NCI-H2029 treated with DMSO at 0.1 percent for 48 hours (cell line): ENCODE measurements around the gene CCNY.
A peak's percentile ranks its signal among the peaks of the same experiment; 100 is the strongest.

Experiments used
- DNase-seq: peaks from one replicate; lab custom pipeline; 2025; lab: John Stamatoyannopoulos, UW

Gene CCNY

DNA sequence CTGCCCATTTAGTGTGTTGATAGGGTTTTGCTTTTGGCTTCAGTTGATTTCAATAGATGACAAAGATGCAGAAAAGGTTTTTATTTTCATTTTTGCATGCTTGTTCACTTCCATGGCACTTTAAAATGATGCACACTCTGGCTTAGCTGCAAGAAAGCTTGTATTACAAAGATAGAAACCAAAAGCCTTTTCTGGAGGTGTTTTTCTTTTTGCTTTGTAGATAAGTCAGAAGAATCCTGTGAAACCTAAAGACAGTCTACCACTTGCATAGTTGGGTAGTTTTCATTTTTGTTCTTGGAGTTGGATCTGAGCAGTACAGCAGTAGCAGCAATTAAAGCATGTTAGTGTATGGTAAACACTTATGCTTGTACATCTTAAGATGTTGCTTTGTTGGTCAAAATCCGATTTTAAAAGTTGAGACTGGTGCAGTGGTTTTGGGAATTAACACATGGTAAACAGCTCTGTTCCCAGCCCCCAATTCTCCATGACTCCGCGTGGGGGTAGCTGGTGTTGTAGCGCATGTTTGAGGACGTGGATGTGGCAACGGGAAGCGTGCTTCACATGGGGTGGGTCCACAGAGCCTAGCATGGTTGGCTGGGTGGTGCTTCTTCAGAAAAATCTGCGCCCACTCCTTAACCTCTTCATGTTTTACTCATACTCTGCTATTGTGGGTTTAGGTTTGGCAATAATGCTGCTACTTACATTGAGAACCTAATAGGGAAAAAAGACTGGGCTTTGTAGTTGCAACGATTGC is 19.8 kb downstream of the CCNY start:
- no peak for DNase-seq

DNA sequence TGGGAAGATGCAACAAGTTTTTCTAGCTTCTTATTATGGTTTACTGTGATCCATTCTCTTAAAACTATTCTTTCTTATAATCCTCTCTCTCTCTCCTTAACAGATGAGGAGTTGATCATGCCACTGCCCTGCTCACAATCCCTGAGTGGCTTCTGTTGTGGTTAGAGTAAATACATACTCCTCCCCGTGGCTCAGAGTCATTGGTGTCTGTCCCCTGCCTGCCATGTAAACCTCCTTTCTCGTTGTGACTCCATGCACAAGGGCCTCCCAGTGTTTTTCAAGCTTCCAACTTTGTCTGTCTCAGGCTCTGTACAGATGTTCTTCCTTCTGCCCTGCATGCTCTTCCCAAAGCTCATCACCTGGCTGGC is 20.4 kb downstream of the CCNY start:
- DNase-seq: no peak

DNA sequence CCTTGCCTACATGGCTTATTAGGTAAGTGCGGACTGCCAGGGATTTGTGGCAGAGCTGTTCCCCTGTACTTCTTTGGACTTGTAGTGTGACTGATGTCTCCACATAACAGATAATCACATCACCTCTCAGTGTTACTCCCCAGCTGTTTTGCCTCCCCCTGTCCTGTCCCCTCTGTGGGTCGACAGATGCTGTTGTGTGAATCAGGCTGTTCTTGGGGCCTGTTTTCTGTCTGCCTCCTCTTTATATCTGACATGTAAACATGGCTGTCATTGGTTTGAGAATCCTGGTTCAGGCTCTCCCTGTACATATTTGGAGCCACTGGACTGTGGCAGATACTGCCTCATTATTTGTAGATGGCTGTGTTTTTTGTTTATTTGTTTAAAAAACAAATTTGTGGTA is 22.7 kb downstream of the CCNY start:
- DNase-seq: no peak

DNA sequence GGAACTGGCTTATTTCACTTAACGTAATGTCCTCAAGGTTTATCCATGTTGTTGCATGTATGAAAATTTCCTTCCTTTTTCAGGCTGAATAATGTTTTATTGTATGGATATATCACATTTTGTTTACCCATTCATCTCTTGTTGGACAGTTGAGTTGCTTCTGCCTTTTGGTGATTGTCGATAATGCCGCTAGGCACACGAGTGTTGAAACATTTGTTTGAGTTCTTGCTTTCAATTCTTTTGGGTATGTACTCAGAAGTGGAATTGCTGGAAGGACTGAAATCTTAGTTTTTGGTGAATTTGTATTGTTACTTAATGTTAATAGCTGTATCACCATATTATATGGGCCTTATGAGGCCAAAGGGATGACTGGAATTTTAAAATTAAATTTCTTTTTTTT is 23.6 kb downstream of the CCNY start:
- no peak for DNase-seq

DNA sequence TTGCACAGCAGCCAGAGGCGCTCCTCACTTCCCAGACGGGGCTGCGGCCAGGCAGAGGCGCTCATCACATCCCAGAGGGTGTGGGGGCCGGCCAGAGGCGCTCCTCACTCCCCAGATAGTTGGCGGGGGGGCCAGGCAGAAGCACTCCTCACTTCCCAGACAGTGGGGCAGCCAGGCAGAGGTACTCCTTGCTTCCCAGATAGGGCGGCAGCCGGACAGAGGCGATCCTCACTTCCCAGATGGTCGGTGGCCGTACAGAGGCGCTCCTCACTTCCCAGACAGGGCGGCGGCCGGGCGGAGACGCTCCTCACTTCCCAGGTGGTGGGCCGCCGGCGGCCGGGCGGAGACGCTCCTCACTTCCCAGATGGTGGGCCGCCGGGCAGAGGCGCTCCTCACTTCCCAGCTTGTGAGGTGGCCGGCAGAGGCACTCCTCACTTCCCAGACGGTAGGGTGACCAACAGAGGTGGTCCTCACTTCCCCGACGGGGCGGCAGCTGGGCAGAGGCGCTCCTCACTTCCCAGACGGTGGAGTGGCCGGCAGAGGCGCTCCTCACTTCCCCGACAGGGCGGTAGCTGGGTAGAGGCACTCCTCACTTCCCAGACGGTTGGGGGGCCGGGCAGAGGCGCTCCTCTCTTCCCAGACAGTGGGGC is 26.5 kb downstream of the CCNY start:
- no peak for DNase-seq

DNA sequence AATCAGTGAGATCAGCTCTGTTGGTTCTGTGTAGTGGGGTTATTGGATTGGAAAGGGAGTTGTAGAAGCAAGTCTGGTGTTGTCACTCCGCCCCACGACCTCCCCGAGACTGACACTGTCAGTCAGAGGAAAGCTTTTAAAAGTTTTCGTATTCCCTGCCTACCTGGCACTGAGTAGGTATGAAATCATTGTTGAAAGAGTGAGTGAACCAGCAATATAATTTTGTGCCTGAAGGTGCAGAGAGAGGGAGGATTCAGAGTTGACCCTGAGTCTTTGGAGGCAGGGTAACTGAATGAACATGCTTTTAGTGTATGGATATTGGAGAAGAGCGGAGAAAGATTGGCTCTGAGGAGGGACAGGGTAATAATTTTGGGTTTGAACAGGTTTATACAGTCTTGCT is 27.3 kb downstream of the CCNY start:
- DNase-seq: no peak

DNA sequence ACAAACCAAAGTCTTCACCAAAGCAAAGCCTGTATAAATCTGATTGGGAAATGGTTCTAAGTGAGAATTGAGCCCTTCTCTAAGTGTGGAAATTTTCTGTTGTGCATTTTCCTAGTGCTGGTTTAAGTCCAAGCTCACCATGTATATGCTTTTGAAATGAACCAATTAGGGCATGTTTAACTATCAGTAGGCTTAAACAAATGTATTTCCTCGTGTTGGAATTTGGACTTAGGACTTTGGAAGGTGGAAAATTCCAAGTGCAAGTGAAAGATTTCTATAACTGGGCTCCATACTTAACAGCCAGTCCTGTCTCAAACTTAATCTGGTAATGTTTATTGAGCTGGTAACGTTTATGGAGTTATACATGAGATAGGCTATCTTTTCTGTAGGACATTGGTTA is 28.5 kb downstream of the CCNY start:
- DNase-seq: no peak

DNA sequence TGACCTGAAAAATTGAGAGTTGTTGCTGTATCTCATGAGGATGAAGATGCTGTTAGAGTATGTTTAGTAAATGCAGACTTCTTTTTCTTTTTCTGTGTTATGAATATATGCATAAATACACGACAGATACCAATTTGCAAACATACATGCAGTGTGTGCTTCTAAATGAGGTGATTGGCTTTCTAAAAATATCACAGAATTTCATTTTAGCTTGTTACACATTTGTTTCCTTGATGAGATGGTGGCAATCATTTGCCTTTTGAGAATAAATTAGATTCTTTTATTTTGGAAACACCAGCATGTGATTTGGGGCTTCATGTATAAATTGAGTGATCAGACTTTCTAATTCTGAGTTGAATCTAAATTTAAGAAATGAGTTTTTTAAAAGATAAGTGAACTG is 29.7 kb downstream of the CCNY start:
- DNase-seq: no peak

DNA sequence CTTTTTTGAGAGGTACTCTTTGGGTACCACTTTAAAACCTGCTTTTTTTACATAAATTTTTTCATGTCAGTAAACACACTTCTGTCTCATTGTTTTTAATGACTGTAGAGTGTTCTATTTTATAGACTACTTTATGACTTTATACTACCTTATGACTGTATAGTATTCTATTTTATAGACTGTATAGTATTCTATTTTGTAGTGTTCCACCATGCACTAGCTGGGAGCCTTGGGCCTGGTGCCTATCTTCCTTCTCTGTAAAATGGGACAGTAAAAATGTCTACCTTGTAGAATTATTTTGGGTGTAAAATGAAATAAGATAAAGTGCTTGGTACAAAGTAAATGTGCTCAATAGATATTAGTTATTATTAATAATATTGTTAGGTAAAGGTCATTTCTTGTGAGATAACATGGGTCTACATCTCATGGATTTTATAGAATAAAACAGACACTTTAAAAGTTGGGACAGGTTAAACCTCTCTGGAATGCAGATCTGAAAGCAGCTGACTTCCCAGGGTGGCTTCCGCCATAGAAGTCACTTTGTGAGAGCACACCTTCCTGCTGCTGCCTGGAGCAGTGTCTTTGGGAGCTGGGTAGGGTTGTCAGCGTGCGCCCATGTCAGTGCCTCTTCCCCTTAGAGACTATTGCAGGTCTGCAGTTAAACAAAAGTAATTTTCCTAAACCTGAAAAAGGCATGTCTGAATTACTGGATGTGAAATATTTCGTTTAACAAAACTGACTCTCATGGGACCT is 31.0 kb downstream of the CCNY start:
- DNase-seq: no peak

DNA sequence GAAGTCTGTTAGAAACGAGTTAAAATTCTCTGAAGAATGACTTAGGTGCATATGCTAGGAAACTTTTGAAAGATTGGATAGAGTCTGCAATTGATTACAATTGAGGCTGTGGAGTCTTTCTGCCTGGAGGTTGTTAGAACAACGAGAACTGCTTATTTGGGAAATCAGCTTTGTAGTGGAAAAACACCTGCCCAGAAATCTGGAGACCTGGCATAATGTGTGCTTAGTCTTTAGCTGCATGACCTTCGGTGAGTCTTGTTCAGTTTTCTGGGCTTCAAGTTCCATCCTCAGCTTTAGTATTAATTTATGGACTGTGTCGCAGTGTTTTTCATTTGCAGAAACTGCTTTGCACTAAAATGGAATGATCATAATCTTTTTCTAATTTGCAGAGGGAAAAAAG is 31.7 kb downstream of the CCNY start:
- DNase-seq: no peak

DNA sequence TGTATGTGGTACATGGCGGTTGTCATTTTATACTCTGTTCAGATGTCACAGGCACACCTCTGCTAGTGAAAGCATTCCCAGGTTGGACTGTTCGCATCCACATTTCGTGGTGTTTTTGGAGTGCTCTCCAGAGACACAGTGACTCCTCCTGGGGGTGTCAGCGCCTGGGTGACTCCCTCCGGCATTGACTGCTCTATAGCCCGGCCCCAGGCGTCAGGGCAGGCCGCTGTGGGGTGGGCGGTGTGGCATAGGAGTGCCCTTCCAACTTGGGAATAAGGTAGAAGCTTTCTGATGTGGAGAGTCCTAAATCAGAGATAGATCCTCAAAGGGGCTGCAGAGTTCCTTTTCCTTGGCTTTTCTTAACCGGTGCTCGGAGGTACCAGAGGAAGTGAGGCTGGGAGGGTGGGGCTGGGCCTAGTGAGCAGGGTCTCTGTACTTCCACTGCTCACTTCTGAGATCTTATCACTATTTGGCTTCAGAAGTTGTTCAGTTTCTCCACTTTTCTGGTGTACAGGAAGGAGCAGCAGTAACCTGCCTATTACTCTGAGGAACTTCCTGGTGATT is 32.3 kb downstream of the CCNY start:
- DNase-seq: no peak

DNA sequence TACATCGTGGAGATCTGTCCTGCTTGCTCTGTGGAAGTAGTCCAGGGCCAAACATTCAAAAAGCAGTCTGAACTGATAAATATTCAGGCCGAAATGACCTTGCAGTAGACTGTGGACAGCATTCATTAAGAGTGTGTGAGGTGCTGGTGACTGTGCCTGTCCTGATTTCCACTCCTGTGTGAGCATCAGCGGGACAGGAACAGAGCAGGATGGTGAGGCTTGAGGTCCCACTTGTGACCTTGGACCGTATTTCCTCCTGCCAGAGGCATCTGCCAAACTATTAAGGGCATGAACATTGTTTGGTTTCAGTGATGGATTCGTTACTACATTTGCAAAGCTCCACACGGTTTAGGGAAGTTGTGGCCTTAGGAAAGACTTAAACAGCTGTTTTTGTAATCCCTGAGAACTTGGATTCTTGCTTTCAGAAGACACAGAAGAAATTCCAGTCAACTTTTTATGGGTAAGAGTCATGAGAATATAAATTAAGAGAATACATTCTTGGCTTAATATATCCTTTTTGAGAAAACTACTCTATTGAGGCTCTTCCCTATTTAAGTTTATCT is 32.8 kb downstream of the CCNY start:
- DNase-seq: no peak

DNA sequence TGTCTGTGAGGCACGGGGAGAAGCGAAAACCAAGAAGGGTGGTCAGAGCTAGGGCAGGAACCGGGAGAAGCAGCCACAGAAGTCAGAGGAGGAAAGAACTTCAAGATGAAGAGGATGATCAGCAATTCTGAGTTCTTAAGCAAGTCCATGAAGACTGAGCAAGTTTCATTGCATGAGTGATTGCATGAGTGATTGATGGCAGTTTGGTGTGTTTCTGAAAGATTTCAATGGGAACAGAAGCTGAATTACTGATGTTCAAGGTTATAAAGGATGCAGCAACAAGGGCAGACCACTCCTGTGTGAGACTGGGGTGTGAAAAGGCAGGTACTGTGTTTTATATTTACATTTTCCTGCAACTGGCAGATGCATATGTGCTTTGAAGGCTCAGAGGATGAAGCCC is 35.4 kb downstream of the CCNY start:
- DNase-seq: no peak

DNA sequence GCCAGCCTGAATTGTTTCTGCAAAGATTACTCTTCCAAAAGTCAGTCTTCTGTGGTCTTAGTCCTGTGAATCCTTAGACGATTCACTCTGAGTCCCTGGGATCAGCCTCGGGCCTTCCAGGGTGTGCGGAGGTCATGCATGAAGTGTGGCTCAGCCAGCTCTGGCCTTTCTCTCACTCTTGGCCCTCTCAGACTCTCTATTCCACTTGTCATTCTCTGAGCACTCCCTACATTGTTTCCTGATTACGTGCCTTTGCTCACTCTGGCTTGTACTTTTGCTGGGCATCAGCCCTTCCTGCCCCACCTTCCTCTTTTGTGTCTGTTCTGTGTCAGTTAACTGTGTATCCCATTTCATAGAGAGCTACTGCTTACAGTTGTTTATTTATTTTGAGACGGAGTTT is 36.0 kb downstream of the CCNY start:
- peak; percentile 23 for DNase-seq

DNA sequence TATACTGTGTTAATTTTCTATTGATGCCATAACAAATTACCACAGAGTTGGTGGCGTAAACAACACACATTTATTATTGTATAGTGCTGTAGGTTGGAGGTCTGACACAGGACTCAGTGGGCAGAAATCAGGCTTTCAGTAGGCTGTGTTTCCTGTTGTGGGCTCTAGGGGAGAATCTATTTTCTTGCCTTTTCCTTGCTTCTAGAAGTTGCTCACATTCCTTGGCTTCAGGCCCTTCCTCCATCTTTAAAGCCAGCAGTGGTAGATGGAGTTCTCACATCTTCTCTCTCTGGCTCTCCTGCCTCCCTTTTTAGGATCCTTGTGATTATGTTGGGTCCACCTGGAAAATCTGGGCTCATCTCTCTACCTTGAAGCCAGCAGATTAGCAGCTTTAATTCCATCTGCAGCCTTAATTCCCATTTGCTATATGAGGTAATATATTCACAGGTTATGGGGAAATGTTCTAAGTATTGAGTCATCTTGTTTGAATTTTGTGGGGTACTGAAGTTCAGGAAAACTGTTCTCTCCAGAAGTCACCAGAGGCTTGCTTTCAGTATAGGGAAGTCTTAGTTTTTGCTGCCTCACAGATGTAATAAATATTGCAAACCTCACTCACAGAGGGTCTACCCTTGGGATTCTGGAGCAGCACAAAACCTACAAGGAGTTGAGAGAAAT is 38.9 kb downstream of the CCNY start:
- DNase-seq: no peak

DNA sequence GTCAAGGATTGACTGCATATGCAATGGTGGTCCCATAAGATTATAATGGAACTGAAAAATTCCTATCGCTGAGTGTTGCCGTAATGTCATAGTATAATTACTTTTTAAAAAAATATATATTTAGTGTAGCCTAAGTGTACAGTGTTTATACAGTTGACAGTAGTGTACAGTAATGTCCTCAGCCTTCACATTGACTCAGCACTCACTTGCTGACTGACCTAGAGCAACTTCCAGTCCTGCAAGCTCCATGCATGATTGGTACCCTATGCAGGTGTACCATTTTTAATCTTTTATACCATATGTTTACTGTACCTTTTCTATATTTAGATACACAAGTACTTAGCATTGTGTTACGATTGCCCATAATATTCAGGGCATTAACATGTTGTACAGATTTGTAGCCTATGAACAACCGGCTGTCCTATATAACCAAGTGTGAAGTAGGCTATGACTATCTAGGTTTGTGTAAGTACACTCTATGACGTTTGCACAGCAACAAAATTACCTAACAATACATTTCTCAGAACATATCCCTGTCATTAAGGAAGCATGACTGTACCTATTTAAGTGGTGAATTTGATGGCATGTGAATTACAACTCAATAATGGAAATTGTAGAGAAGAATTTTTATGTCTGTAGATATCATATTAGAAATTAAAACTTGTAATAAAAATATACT is 40.9 kb downstream of the CCNY start:
- DNase-seq: no peak

DNA sequence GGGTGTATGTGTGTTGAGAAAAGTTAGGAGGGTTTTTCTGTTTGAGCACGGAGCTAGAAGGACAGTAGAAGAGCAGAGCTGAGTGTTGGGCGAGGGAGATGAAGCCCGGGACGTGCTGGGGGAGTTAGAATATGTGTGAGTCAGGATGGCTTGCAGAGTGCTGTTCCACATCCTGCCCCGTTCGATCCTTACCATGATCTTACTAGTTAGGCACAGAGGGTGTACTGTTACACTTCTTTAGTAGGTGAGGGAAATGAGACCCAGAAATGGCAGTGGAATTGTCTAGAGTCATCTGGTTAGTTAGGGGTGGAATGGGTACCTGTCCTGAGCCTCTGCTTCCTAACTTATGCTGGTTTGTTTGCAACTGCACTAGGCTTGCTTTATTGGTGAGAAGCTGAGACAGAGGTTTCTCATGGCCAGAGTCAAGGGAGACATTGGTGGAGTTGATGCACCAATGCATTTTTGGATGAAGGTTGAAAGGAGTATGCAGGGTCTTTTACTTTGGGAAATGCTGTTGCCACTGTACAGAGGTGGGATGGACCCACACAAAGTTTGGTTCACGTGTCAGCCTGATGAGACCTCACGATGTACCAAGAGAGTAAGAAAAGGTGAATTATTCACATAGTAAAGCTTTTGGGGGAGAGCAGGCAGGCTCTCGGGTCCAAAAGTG is 42.4 kb downstream of the CCNY start:
- DNase-seq: no peak

DNA sequence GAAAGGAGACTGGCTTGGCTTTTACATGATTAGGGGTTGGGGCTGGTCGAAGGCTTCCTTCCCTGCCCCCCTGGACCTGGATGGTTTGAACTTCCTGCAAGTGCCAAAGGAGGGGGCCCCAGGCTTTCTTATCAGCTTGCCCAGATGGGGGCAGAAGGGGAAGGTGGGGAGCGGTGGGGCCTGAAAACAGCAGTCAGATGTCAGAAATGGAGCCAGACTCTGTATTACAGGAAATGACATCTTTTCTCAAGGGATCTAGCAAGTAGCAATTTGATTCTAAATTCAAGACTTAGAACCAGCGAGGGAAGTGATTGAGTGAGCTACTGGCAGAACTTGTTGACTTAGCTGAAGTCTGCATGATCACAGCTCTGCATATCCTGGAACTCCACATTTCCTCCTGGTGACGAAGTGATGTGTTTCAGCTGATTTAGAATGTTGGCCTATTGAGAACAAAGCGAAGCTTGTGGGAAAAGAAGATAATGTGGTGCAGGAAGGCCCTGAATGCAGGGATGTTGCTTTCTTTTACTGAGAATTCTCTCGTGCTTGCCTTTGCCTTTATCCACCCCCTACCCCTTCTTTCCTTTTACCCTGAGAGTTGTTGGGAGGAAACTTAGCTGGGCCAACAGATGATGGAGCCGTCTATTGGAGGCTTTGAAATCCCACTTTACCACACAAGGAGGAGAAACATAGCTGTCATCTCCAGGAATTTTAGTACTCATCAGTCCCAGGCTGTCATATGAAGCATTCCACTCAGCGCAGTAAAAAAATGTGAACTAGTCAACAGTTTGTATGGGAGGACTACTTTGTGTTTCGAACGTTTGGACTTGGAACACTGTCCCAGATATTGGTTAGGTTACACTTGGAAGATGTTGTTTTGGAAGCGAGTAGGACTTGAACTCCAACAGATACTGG is 43.2 kb downstream of the CCNY start:
- DNase-seq: no peak

DNA sequence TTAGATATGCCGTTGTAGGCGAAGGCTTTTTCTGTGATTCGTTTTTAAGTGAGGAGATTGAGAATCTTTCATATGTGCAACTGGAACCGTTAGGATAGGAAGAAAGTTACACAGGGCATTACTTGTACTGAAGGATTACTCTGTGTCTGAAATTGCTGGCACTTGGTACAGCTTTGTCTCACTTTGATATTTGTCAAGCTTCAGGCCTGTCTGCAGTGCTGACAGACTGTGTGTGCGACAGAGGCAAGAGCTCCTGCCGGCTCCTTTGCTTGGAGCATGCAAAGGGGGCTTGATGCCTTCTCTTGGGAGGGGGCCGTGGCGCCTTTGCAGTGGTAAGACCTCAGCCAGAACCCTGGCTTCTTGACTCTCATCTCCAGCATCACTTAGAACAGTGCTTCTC is 45.8 kb downstream of the CCNY start:
- DNase-seq: no peak
